Pons (tissue), 1 donor: ENCODE data around the gene ERN1.
A peak's percentile ranks its signal among the peaks of the same experiment; 100 is the strongest.

Experiments used
- DNase-seq: peaks from one replicate; pipeline ENCODE4 v3.0.0-alpha.2; 2016; ENCODE audit warnings: low spot score

ERN1 gene

DNA sequence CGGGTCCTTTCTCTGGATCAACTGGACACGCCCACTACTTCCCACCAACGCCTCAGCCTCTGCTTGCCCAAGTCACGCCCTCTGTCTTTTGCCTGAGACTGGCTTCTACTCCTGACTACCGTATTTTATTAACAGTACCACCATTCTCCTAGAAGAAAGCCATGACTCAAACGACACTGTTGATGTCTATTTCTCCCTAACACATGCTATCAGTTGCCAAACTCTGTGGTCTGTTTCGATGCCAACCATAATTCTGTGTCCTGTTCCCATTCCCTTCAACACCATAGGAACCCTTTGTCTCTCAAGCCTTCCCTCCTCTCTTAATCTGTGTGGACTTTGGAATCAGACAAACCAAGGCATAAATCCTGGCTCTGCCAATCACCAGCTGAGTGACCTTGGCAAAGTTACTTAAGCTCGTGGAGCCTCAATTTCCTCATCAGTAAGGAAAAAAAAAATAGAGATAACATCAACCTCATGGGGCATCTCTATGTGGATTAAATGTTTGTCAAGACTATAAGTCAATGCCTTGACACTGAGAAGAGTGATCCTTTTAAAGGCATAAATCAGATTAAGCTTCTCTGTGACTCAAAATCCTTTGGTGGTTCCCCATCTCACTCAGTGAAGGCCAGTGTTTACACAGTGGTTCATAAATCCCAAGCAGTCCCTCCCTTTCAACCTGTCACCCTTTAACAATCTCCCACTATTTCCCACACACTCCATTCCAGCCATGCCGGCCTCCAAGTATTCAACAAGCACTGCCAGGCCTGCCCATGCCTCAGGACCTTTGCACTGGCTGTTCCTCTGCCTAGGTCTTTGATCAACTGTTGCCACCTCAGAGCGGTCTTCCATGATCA lies 45.6 kb downstream of the ERN1 start:
- DNase-seq, result no peak

DNA sequence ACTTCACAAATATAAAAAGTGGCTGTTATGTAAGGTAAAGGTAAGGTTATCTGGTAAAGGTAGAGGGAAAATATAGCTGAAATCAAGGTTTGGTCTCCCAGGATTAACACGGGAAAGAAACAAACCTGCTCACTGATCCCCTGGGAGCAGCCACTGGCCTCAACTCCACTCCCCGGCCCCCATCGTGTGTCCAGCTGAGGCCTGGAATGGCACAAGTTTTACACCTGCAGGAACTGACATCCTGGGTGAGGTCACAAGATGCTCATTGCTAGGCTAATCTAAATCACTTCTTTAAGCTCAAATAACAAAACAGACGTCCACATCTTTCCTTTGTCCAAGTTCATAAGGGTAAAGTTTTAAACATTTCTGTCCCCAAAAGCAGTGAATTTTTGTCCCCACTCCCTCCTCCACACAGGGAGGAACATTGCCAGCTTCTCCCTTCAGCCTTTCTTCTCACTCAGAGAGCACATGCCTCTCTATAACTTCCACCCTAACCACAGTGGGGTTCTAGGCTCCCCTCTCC lies 46.3 kb downstream of the ERN1 start:
- no peak for DNase-seq

DNA sequence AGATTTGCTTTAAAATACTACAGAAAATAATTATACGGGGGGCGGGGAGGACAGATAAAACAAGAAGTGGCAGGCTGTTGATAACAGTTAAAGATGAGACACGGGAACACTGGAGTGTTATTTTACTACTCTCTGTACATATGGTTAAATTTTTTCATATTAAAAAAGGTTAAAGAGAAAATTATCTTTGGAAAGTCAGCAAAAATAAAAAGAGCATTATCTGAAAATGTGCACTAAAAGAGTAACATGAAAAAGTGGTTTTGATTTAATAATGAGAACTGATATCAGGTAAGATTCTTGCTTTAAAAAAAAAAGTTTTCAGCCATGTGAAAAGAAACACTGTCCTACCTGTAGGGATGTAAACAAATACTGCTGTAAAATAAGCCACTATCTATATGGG lies 46.9 kb downstream of the ERN1 start:
- no peak for DNase-seq

DNA sequence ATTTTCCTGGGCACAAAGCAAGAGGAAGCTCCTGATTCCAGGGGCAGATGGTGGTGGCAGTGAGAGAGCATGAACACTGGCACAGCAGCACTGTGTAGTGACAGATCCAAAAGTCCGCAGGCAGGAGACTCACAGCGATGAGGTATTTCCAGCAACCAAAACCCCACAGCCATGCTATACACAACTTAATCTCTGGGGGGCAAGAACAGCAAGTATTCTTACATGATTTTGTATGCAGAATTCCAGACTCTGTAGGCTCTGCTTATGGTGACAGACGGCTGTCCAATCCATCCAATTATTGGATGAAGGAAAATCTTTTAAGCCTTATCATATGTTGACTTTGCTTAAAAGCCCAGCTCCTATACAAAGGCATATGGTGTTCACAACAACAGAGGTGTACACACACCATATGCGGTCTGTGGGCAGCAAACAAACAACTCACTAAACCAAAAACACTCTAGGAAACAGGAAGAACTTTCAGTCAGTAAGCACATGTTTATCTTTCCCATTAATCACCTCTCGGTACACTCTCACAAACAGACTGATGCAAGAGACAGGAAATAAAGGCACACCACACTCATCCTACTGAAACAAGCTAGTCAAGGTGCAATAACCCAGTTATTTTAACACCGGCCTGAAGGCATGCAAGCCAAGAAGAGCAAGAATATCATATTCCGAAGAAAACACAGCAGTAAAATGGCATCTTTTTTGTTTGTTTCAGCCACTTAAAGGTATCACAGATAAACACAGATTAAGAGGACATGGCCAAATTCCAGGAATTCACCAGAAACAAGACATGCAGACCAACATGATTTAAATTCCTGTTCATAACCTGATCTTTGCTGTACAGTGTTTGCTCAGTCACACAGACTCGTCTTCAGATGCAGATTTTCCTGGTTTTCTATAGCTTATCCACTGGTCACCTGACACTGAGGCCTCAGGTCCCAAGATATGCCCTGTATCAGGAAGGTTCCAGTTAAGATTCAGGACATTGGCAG lies 47.8 kb downstream of the ERN1 start:
- no peak for DNase-seq

DNA sequence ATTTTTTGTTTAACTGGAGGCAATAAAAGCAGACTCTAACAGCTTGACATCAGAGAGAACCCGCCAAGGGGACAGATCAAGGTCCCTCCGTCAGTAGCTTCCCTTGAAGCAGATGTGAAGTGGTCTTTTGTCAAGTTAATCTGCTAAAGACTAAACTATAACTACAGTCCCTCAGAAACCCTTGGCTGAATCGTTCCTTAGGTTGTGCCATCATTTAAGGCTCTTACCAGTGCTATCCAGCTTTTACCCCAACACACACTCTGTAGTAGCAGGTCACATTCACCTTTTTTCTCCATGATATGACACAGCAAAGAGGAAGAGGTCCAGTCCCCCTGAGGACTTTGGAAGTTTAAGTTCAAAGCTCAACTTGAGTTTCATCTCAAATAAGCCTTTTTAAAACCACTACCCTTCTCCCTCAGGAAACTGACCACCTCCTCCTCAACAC lies 49.7 kb downstream of the ERN1 start:
- no peak for DNase-seq

DNA sequence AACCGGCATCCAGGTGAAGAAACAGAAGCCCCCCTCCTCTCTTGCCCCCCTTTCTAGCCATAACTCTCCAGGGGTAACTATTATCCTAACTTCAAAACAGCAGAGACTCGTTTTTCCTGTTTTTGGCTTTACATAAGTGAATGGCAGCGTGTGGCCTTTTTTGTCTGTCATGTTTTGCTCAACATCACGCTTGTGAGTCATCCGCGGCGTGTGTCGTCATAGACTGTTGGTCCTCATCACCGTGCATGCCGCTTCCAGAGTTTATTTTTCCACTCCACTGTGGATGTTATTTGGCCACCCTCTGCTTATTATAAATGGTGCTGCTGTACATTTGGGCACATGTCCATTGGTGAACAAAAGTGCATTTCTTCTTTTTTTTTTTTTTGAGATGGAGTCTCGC lies 52.6 kb downstream of the ERN1 start:
- DNase-seq, result no peak

DNA sequence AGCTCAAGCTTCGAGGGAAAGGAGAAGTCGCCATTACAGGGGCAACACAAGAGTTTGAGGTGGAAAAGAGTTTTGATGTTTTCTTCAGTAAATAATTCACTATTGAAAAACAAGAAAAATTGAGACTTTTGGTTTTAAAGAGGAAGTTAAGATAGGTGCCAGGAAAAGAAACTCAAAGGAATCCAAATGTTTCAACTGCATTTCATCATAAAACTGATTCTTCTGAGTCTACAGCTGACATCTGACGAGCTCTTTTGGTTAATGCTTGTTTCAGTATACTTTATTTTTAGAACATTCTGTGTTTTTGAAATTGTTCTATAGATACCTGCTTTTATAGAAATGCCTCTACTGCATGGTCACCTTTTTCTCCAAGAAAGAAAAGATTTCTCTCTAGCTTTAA lies 54.0 kb downstream of the ERN1 start:
- no peak for DNase-seq

DNA sequence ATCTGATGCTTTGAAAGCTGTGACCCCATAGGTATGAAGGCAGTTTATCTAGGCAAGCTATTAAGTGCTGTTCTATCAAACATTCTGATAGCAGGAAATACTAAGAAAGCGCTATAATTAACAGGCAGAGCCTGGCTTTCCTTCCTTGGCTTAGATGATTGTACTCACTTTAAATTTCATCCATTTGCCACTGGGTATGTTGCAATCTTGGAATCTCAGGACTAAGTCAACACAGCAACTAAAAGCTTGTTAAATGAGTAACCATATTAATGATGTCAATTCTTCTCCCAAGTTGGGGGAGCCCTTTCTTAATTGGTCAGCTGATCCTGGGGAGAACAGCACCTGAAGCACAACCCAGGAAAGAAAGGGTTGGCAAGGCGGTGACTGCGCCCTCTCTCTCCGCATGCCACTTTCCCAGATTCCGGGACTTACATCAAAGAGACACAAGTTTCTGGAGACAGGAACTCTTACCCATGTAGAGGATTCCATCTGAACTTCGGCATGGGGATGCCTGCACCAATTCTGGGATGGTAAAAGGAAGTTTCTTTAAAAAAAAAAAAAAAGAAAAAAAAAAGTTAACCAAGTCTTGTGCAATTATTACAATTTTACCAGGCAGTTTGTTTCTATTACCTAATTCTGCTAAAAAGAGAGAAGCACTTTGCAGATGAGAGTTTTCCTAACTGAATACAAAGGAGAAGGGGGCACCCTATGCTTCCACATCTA lies 55.1 kb downstream of the ERN1 start:
- DNase-seq, result no peak

DNA sequence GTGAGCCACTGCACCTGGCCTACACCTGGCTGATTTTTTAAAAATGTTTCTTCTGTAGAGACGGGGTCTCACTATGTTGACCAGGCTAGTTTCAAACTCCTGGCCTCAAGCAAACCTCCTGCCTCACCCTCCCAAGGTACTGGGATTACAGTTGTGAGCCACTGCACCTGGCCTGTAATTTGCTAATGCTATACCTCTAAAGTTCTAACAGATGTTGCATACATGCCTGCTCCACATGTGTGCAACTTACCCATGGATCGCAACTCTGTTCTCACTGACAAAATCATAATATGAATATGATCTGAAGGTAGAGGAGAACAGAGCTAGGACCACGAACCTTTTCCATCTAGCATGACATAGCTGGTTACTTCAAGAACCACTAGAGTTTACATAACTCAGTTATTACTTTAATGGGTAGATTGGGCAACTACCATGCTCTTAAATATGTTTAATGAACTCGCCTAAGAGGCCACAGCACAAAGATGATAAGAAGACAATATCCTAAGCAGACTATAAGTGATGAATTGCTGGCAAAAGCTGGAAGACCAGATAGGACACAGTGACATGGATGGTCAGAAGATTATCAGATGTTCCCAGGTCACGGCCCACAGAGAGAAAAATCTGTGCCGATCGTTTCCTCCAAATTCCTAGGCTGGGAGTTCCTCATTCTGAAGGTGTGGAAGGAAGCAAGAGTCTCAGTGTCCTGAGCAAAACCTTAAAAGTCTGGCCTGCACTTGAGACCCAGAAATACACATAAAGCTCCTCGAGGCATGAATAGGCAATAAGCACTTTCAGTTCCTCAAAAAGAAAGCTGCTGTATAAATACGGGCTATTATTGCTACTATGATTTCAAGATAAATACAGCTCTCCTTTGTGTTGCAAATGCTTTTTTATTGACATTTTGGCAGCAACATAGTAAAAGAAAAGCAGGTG lies 55.9 kb downstream of the ERN1 start:
- peak; percentile 54 for DNase-seq

DNA sequence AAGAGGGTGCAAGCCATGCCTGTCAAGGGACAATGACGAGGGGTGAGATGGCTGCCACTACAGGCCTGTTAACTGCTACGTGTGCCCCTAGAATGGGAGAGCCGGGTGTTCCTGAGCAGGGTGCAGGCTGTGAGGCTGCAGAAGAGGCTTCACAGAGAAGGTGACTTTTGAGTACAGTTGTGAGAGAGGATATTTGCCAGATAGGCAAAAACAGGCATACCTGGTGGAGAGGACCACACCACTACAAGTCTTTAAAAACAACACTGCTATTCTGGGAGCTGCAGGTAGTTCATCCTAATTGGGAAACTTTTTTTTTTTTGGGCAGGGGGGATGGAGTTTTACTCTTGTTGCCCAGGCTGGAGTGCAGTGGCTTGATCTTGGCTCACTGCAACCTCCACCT lies 58.8 kb downstream of the ERN1 start:
- no peak for DNase-seq

DNA sequence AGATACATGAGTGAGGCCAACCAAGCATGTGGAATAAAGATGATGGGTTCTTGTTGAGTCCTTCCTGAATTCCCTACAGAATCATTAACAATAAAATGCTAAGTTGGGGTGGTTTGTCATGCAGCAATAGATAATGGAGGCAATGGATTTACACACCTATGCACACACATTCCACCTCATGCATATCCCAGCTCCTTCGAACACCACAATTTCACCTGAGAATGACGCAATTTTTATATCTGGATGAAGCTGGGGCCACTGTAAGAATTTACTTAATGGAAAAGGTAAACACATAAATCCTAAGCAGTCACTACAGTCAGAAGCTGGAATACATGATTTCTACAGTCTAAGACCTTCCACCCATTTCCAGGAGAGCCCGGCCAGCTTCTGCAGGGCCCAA lies 59.7 kb downstream of the ERN1 start:
- DNase-seq, result no peak

DNA sequence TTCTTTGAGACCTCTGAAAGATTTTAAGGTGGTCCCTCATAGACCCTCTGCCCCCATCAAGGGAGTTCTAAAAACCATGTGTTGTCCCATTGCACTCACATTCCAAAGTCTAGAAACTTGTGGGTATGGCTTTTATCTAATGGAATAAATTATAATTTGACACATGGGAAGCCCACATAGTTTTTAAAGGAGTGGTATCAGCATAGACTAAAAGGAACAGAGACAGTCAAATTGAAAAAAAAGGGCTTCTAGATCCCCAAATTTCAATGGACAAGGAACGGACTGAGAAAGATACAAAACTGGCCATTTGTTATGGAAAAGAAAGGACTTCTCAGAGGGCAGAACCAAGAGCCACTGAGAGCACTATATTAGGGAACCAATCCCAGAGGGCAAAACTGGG lies 60.8 kb downstream of the ERN1 start:
- DNase-seq, result no peak

DNA sequence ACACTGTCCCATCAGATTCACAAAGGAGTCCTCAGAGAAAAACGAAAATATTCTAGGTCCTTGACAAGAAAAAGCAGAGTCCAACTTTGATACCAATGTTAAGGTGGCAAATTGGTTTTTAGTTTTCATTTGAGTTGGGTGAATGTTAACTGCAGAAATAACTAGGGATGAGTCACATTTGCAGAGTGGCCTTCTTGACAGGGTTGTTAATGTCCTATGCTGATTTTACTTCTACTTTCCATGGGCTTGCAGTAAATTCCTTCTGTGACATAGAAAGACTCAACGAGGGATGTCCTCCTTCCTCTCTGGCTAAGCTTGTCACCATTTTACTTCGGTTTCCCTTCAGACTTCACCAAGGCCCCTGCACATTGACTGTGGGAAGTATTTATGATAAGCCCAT lies 62.3 kb downstream of the ERN1 start:
- DNase-seq, result no peak

DNA sequence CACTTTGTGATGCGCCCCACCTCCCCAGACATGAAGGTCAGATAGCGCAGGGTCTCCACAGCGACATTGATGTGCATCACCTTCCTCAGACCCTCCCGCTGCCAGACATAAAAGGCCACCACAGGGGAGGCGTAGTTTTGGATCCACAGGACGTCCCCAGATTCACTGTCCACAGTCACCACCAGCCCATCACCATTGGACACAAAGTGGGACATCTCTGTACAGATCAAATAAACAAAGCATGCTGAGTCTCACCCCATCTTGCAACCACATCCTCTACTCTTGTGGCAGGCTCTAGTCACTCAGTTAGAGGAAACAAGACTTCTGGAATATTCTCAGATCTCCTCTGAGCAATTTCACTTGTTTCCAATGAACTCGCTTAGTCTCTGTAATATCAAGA lies 63.2 kb downstream of the ERN1 start:
- no peak for DNase-seq

DNA sequence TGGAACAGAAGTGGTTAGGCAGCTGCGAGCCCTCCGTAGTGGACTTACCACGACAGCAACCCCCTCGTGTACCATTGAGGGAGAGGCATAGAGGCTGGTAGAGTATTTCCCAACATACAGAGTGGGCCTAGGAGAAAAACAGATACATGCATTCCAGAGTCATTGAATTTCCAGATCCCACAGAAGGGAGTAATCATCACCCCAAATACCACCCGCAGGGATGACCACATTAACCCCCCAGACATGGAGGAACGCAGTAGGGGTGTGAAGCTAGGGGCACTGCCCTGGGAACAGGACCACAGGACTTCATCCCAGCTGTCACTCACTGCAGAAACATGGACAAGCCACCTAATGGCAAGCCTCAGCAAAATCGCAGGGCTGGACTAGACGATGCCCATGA lies 64.8 kb downstream of the ERN1 start:
- DNase-seq, result no peak

DNA sequence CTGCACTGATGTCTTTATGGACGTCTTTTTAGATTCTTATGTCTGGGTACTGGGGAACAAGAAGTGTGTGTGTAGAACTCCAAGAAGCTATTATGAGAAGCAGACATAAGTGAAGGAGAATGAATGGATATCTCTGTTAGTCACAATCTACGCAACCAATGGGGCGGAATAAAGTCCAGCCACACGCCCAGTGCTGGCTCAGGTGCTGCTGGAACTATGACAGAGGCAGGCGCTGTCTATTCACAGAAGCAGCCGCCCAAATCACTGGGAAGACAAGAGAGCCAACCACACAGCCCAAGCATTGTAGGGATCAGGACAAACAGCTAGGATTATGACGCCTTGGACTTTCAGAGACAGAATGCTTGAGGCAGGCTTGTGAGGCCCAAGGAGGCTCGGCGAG lies 65.6 kb downstream of the ERN1 start:
- no peak for DNase-seq

DNA sequence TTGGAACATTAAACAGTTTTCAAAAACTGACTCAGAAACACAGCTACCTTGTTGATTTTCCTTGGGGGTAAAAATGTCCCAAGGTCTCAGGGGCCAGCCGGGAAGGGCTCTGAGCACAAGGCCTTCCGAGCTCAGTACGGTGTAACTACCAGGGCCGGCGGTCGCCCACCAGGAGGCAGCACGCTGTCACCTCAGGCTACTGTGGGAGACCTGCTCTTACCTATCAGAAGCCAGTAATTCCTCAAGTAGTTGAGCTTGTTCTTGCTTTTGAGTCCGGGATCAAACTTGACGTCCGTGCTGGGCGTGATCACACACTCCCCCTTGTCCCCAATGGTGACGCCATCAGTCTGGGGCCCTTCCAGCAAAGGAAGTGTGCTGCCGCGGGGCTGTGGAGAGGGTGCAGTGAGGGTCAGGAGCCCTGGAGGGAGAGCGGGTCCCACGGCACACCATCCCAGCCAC lies 66.1 kb downstream of the ERN1 start:
- no peak for DNase-seq

DNA sequence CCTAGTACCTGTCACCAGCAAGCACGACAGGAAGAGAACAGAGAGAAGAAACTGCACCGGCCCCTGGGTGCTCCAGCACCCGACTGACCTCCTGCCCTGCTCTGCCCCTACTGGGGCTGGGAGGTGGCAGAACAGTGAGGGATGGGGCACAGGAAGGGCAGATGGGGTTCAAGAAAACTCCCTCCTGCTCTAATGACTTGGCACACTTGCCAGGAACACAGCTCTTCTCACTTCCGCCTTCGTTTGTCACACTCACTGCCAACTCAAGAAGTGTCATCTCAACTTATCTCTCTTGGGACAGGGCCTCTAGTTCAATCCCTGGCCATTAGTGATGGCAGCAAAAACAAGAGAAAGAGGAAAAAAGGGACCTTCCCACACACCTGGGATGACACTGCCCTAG lies 66.9 kb downstream of the ERN1 start:
- DNase-seq, result no peak

DNA sequence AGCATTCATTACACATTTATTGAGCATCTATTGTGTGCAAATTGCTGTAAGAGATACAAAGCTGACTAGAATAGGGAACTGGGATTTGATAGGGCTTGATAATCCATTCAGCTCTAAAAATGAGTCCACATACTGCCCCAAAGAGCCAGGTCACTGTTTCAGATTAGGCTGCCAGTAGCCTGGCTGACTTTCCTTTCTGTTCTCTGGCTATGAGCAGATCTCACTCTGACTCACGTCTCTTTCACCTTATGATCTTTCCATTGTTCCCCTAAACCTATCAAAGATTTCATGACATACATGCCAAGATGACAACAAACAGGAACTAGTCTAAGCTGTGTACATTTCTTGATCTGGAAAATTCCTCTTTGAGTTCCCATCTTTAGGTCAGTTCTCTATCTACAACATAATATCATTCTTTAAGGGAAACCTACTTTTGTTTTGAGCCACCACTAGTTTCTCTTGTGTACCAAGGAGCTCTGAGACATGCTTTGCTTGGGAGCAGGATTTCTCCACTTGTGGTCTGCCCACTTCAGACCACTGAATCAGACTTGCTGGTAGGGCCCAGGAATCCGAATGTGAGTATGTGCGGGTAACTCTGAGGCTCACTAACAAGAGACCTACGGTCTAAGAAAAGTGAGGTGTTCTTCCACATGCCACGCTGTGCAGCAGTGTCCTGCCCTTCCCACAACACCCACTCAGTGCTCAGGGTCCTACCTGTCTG lies 68.6 kb downstream of the ERN1 start:
- no peak for DNase-seq

DNA sequence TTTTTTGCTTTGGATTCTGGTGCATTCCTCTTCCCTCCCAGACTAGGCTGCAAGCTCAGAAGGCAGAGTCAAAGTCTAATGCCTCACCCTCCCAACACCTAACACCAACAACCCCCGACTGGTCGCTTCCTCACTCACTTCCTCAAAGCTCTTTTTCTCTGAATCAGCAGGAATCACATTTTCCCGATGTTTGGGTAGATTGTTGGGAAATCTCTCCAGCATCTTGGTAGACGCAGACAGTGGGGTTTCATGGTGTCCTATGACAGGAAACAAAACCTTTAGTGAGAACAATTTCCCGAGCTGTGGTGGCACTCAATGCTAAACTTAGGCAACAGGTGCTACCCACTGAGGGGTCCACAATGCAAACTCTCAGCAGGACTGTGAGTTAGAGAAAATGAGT lies 69.6 kb downstream of the ERN1 start:
- peak; percentile 24 for DNase-seq
